Coronary artery (tissue), 2 donors: ENCODE data around the gene MS4A8.

Experiments used
- DNase-seq: peaks from one replicate; pipeline ENCODE4 v3.0.0-alpha.2; 2017; ENCODE audit warnings: low spot score
- H3K27ac ChIP-seq, 2 donors: fragments of 200-600 bp; sonication (generic); one replicate each; pipeline ENCODE4 v1.5.1; 2016 to 2019
- H3K4me3 ChIP-seq: fragments of 200-600 bp; sonication (generic); 2 replicates; pipeline ENCODE4 v1.5.1; 2016; ENCODE audit warnings: mild to moderate bottlenecking, moderate library complexity
- TF ChIP-seq, protein P1 (sequence below): fragments of 200-600 bp; sonication (generic); IDR thresholded peaks from one replicate; pipeline ENCODE4 v1.5.1; 2019; ENCODE audit warnings: antibody characterized with exemption

MS4A8 gene

GRCh38 chr11:60724420-60724819 is 25.0 kb downstream of the MS4A8 start, which contains the start of gene MS4A18:
MS4A18 (plus strand) TSS chr11:60724720.
- Histone ChIP-seq H3K4me3 (no peak within 1 kb of the TSS), H3K27ac (no peak within 1 kb of the TSS)
- TF ChIP-seq, protein P1, sequence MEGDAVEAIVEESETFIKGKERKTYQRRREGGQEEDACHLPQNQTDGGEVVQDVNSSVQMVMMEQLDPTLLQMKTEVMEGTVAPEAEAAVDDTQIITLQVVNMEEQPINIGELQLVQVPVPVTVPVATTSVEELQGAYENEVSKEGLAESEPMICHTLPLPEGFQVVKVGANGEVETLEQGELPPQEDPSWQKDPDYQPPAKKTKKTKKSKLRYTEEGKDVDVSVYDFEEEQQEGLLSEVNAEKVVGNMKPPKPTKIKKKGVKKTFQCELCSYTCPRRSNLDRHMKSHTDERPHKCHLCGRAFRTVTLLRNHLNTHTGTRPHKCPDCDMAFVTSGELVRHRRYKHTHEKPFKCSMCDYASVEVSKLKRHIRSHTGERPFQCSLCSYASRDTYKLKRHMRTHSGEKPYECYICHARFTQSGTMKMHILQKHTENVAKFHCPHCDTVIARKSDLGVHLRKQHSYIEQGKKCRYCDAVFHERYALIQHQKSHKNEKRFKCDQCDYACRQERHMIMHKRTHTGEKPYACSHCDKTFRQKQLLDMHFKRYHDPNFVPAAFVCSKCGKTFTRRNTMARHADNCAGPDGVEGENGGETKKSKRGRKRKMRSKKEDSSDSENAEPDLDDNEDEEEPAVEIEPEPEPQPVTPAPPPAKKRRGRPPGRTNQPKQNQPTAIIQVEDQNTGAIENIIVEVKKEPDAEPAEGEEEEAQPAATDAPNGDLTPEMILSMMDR: no peak
- DNase-seq: no peak

DNA sequence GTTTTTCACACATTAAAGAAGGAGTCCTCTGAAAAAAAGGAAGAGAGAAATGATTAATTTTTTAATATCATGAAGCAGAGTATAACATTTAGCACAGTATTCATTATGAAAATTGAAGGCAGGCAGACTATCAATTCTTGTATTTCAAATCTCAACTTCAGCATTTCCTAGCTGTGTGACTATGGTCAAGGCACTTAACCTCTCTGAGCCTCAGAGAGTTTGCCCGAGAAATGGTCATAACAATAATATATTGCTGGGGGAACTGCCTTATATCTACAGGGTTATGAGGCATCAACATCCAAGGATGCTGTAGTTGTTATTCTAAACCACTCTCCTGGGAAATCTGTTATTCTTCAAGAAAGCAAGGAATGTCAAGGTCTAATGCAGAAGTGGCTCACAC is 26.2 kb downstream of the MS4A8 start:
- Histone ChIP-seq H3K4me3 (no peak overlapping the region), H3K27ac (no peak overlapping the region)
- TF ChIP-seq, protein P1: no peak
- DNase-seq: no peak

DNA sequence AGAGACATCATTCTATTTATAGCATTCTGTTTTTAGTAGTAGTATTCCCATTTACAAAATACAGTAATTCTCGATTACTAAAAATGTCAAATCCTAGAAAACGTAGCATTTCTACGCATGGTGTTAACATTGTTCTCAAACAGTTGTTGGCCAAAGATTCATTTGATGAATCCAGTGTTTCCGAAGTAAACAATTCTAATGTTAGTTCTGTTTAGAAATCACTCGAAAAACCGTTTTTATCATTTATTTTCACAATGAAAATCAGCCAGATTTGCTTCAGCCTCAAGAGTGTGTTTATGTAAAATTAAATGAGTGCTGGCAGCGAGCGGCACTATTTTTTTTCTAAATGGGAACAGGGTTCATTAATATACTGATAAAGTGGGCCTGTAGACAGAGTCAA is 32.2 kb downstream of the MS4A8 start:
- TF ChIP-seq, protein P1: no peak
- no peak for DNase-seq
- H3K4me3 ChIP-seq: no peak overlapping the region
- H3K27ac ChIP-seq: no peak overlapping the region

DNA sequence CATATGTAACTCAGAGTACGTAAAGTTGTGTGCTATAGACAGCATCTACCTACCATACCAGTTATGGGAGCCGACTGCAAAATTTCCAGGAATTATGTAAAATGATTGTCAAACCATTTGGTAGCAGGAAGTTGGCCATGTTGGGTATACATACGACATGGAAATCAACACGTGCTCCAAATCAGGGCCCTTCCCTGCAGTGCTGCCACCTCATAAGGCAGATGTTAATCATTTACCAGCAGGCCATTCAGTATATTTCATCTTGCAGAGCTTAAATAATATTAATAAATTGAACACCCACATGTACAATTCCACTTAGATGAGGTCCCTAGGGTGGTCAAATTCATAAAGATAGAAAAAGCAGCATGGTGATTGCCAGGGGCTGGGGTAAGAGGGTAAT is 34.9 kb downstream of the MS4A8 start:
- TF ChIP-seq, protein P1: no peak
- no peak overlapping the region for H3K27ac ChIP-seq
- DNase-seq: no peak

DNA sequence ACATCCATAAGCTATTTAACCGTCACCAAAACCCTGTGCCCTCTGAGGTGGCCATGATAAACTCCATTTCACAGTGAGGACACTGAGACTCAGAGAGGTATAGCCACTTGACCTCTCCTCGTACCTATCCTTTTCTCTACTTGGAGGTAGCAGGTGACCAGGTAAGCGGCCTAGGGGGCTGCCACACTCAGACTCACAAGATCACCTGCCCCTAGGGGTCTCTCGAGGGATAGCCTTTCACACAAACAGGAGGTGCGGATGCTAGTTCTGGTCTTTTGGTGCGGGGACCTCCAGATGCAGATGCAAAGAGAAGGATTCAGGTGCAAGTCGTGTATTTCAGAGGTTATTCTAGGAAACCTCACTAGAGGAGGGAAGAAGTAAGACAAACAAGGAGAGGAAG is 39.7 kb downstream of the MS4A8 start:
- Histone ChIP-seq H3K27ac (no peak overlapping the region), H3K4me3 (no peak overlapping the region)
- no peak for DNase-seq
- TF ChIP-seq, protein P1: no peak

More for the DNA sequence above, 34.9 kb downstream of the MS4A8 start:
- no peak overlapping the region for H3K4me3 ChIP-seq

DNA sequence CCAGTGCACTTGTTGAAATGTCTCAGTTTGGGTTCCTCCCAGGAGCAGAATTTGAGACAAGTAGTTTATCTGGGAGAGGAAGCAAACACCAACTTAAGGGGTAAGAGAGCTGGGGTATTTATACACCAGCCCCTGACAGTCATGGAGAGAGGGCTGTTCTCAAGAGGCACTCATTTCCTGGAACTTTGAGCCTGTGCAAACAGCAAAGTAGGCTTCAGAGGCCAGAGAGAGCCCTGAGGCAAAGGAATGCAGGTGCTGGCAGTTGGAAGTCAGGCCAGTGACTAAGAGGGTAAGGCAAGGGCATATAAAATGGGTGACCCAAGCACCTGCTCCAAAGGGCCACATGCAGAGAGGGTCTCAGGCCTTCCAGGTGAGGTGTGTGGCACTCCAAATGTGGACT is 41.2 kb downstream of the MS4A8 start:
- TF ChIP-seq, protein P1: no peak
- DNase-seq: no peak
- Histone ChIP-seq H3K27ac (no peak overlapping the region), H3K4me3 (no peak overlapping the region)

DNA sequence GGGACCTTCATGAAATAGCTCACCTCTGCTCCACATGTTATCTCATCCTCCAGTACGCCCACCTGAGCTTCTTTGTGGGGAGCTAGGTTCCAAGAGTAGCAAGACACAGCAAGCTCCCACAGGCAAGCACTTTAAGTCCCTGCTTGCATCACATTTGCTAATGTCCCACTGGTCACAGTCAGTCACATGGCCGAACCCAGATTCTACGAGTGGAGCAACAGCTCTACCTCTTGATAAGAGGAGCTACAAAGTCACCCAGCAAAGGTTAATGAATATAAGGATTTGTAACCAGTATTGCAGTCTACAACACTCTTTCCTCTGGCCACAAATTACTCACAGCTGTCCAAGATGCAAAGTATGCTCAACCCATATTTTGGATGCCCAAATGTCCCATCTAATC is 42.0 kb downstream of the MS4A8 start:
- DNase-seq: no peak
- no peak overlapping the region for H3K27ac ChIP-seq
- no peak overlapping the region for H3K4me3 ChIP-seq
- TF ChIP-seq, protein P1: no peak
